ENCODE data around the gene POLR3C.

POLR3C gene

DNA sequence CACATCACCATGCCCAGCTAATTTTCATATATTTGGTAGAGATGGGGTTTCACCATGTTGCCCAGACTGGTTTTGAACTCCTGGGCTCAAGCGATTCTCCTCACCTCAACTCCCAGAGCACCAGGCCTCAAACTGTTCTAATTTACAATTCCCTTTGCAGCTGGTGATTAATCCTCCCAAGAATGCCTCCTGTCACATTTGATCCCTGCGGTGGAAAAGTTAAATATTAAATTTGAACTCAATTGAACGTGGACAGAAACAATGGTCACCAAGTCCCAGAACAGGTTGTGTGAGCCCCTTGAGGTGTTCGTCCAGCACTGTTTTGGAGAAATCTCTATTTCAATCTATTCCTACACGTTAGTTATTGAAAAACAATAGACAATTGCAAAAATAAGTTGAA, 63.6 kb downstream of the POLR3C start:
- Histone ChIP-seq H3K9me3 (ENCODE audit: low read length) (no peaks in the 10 kb centered on the region), H3K4me3 (ENCODE audit: low read depth, low read length, poor library complexity, severe bottlenecking) (no peak overlapping the region), H4K20me1 (ENCODE audit: insufficient read depth, low read length) (no peaks in the 10 kb centered on the region), H3K9ac (ENCODE audit: low read length) (no peak overlapping the region), H3K36me3 (ENCODE audit: insufficient read depth, low read length) (no peaks in the 10 kb centered on the region), H2AFZ (ENCODE audit: low read length) (no peak overlapping the region), H3K9me2 (ENCODE audit: low read depth, low read length) (no peaks in the 10 kb centered on the region), H3F3A (ENCODE audit: insufficient read depth, low read length) (no peaks in the 10 kb centered on the region), H3K27me3 (ENCODE audit: insufficient read depth, low read length) (peaks cover 19% of the 10 kb centered on the region; the same call in 1 of the 2 replicates), H3K27ac (ENCODE audit: low read depth, low read length, poor library complexity, severe bottlenecking) (no peak overlapping the region), H3K4me1 (ENCODE audit: insufficient read depth, low read length, severe bottlenecking) (peaks cover 7% of the 10 kb centered on the region), H3K4me2 (ENCODE audit: low read length) (no peak overlapping the region), H3K79me2 (ENCODE audit: insufficient read depth, low read length) (no peaks in the 10 kb centered on the region)
- TF ChIP-seq EZH2 (IDR thresholded peaks at IDR 0.05; ENCODE audit: borderline replicate concordance, low read length), result no peak
- TF ChIP-seq, protein P1, sequence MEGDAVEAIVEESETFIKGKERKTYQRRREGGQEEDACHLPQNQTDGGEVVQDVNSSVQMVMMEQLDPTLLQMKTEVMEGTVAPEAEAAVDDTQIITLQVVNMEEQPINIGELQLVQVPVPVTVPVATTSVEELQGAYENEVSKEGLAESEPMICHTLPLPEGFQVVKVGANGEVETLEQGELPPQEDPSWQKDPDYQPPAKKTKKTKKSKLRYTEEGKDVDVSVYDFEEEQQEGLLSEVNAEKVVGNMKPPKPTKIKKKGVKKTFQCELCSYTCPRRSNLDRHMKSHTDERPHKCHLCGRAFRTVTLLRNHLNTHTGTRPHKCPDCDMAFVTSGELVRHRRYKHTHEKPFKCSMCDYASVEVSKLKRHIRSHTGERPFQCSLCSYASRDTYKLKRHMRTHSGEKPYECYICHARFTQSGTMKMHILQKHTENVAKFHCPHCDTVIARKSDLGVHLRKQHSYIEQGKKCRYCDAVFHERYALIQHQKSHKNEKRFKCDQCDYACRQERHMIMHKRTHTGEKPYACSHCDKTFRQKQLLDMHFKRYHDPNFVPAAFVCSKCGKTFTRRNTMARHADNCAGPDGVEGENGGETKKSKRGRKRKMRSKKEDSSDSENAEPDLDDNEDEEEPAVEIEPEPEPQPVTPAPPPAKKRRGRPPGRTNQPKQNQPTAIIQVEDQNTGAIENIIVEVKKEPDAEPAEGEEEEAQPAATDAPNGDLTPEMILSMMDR (IDR thresholded peaks at IDR 0.05; ENCODE audit: low read length), result no peak

DNA sequence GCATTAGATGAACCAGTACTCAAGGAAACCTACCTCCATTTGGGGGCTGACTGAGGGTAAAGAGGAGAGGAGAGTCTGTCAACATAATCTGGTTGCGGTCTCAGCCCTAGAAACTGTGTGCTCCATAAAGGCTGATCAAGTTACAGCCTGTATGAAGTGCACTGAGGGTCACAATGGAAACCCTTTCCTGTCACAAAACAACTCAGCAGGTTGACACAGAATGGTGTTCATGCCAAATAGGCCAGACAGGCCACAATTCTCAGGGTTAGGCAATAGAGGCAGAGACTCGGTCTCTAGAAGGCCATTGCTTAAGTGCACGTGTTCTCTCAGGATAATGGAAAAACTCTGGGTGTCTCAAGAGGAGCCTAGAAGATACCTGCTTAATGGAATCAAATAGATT, 65.7 kb downstream of the POLR3C start:
- Histone ChIP-seq H2AFZ (ENCODE audit: low read length) (no peak overlapping the region), H3K9ac (ENCODE audit: low read length) (no peak overlapping the region), H3K27ac (ENCODE audit: low read depth, low read length, poor library complexity, severe bottlenecking) (no peak overlapping the region), H3K79me2 (ENCODE audit: insufficient read depth, low read length) (no peaks in the 10 kb centered on the region), H3K27me3 (ENCODE audit: insufficient read depth, low read length) (peaks cover 5% of the 10 kb centered on the region; the same call in 1 of the 2 replicates), H3K4me2 (ENCODE audit: low read length) (no peak overlapping the region), H3K36me3 (ENCODE audit: insufficient read depth, low read length) (no peaks in the 10 kb centered on the region), H3K9me2 (ENCODE audit: low read depth, low read length) (no peaks in the 10 kb centered on the region), H3K4me3 (ENCODE audit: low read depth, low read length, poor library complexity, severe bottlenecking) (no peak overlapping the region), H4K20me1 (ENCODE audit: insufficient read depth, low read length) (no peaks in the 10 kb centered on the region), H3F3A (ENCODE audit: insufficient read depth, low read length) (no peaks in the 10 kb centered on the region), H3K4me1 (ENCODE audit: insufficient read depth, low read length, severe bottlenecking) (peaks cover 7% of the 10 kb centered on the region), H3K9me3 (ENCODE audit: low read length) (no peaks in the 10 kb centered on the region)
- TF ChIP-seq, protein P1 (IDR thresholded peaks at IDR 0.05; ENCODE audit: low read length), result no peak
- TF ChIP-seq EZH2 (IDR thresholded peaks at IDR 0.05; ENCODE audit: borderline replicate concordance, low read length), result no peak

DNA sequence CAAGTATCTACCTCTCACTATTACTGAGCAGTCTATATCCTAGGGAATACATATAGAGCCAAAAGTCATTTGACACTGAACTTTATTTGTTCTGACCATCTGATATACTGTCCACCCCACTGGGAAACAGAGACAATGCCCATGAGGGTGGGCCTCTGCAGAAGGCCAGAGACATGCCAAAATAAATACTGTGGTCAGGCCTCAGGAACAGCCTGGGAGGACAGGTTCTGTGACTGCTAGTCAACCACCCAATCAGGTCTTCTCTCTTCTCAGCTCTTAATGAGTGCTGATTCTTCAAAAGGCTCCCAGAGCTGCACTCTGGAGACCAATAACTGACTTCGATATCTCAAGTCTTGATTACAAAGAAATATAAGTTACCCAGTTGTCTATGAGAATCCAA, 67.1 kb downstream of the POLR3C start:
- TF ChIP-seq EZH2 (IDR thresholded peaks at IDR 0.05; ENCODE audit: borderline replicate concordance, low read length), result no peak
- TF ChIP-seq, protein P1 (IDR thresholded peaks at IDR 0.05; ENCODE audit: low read length), result no peak
- no peak overlapping the region for H3K27ac ChIP-seq (ENCODE audit: low read depth, low read length, poor library complexity, severe bottlenecking)
- H3K79me2 ChIP-seq (ENCODE audit: insufficient read depth, low read length), result no peaks in the 10 kb centered on the region
- H3K4me3 ChIP-seq (ENCODE audit: low read depth, low read length, poor library complexity, severe bottlenecking), result no peak overlapping the region
- H3F3A ChIP-seq (ENCODE audit: insufficient read depth, low read length), result no peaks in the 10 kb centered on the region
- H3K4me1 ChIP-seq (ENCODE audit: insufficient read depth, low read length, severe bottlenecking), result no peaks in the 10 kb centered on the region
- H3K36me3 ChIP-seq (ENCODE audit: insufficient read depth, low read length), result no peaks in the 10 kb centered on the region
- H4K20me1 ChIP-seq (ENCODE audit: insufficient read depth, low read length), result no peaks in the 10 kb centered on the region
- no peaks in the 10 kb centered on the region for H3K9me2 ChIP-seq (ENCODE audit: low read depth, low read length)
- H3K9me3 ChIP-seq (ENCODE audit: low read length), result no peaks in the 10 kb centered on the region
- H2AFZ ChIP-seq (ENCODE audit: low read length), result no peak overlapping the region
- peaks cover 5% of the 10 kb centered on the region; the same call in 1 of the 2 replicates for H3K27me3 ChIP-seq (ENCODE audit: insufficient read depth, low read length)
- H3K9ac ChIP-seq (ENCODE audit: low read length), result no peak overlapping the region
- no peak overlapping the region for H3K4me2 ChIP-seq (ENCODE audit: low read length)
